BE2C (cell line): Measurements from ENCODE around the gene FAM90A26. TPM values are rescaled to one million over a fixed set of nuclear protein-coding genes. Genes with fewer than 3 reads are reported as not detected.
"Not testable (repeated sequence)": the region's sequence is repeated elsewhere in the genome, so short reads cannot be mapped to it uniquely, and the experiment has no call there.

ENCODE experiments used
- DNase-seq: peaks from one replicate; pipeline ENCODE4 v3.0.0-alpha.2; 2020
- H3K27me3 ChIP-seq: fragments of 250-450 bp; sonication (Bioruptor Pico); 2 replicates; pipeline ENCODE4 v1.5.1; 2020; ENCODE audit warnings: mild to moderate bottlenecking
- H3K36me3 ChIP-seq: fragments of 250-450 bp; sonication (Bioruptor Pico); 2 replicates; pipeline ENCODE4 v1.5.1; 2020; ENCODE audit warnings: mild to moderate bottlenecking
- H3K4me1 ChIP-seq: fragments of 250-450 bp; sonication (Bioruptor Pico); 2 replicates; pipeline ENCODE4 v1.5.1; 2020
- H3K4me3 ChIP-seq: 2 replicates; pipeline ENCODE4 v1.5.1; 2011; ENCODE audit warnings: low read depth, low read length
- H3K9me3 ChIP-seq: fragments of 250-450 bp; sonication (Bioruptor Pico); 2 replicates; pipeline ENCODE4 v1.5.1; 2020
- CTCF ChIP-seq: IDR thresholded peaks from 2 replicates; pipeline ENCODE4 v1.5.1; 2012; ENCODE audit warnings: mild to moderate bottlenecking, low read depth, low read length
- polyA plus RNA-seq: library from polyadenylated mRNA; unstranded; fragments of >200 nt; gene quantifications from one replicate; pipeline ENCODE4 v1.2.1, GENCODE V29; 2012; ENCODE audit warnings: low read depth, missing spikeins; ENCODE audit not compliant: insufficient read length, insufficient read depth

The FAM90A26 gene
- polyA plus RNA-seq: 0.32 TPM

GRCh38 chr4:9169791-9170459 lies at the start of gene FAM90A26:
Gene FAM90A26 (plus strand): TSS chr4:9170409. CDS start chr4:9173173, 2,764 bp downstream.
- H3K36me3 ChIP-seq, H3K4me3 ChIP-seq, DNase-seq, H3K27me3 ChIP-seq, H3K4me1 ChIP-seq, H3K9me3 ChIP-seq: not testable (repeated sequence)

- not testable (repeated sequence) for H3K4me1 ChIP-seq, H3K9me3 ChIP-seq, H3K36me3 ChIP-seq, DNase-seq, H3K4me3 ChIP-seq, H3K27me3 ChIP-seq
Measured at GRCh38 chr4:9122711-9123110, 47.5 kb upstream of the FAM90A26 start.

- not testable (repeated sequence) for H3K36me3 ChIP-seq, H3K9me3 ChIP-seq, H3K4me3 ChIP-seq, H3K4me1 ChIP-seq, H3K27me3 ChIP-seq
- peak; percentile 55 for TF ChIP-seq CTCF
- peak; percentile 32 for DNase-seq
Measured at GRCh38 chr4:9123572-9124007, 46.6 kb upstream of the FAM90A26 start.

GRCh38 chr4:9125601-9126161 lies 44.5 kb upstream of the FAM90A26 start:
- not testable (repeated sequence) for H3K27me3 ChIP-seq

GRCh38 chr4:9131420-9131819 lies 38.8 kb upstream of the FAM90A26 start:
- not testable (repeated sequence) for H3K4me1 ChIP-seq, DNase-seq, H3K4me3 ChIP-seq, H3K36me3 ChIP-seq, H3K9me3 ChIP-seq, H3K27me3 ChIP-seq

More at GRCh38 chr4:9125601-9126161, 44.5 kb upstream of the FAM90A26 start:
- not testable (repeated sequence) for H3K4me1 ChIP-seq, H3K4me3 ChIP-seq, H3K36me3 ChIP-seq, H3K9me3 ChIP-seq, DNase-seq

- H3K36me3 ChIP-seq, H3K27me3 ChIP-seq, H3K4me1 ChIP-seq, H3K9me3 ChIP-seq, H3K4me3 ChIP-seq, DNase-seq: not testable (repeated sequence)
Measured at GRCh38 chr4:9132849-9133248, 37.4 kb upstream of the FAM90A26 start.

GRCh38 chr4:9134011-9134410 lies 36.2 kb upstream of the FAM90A26 start:
- not testable (repeated sequence) for H3K27me3 ChIP-seq, H3K9me3 ChIP-seq, DNase-seq, H3K4me3 ChIP-seq, H3K36me3 ChIP-seq, H3K4me1 ChIP-seq

- not testable (repeated sequence) for H3K27me3 ChIP-seq, H3K36me3 ChIP-seq, H3K9me3 ChIP-seq, H3K4me1 ChIP-seq, H3K4me3 ChIP-seq
- peak; percentile 60 for DNase-seq
Measured at GRCh38 chr4:9134556-9134955, 35.7 kb upstream of the FAM90A26 start.

GRCh38 chr4:9141050-9141449 lies 29.2 kb upstream of the FAM90A26 start:
- H3K4me3 ChIP-seq, H3K9me3 ChIP-seq, H3K27me3 ChIP-seq, H3K4me1 ChIP-seq, H3K36me3 ChIP-seq, DNase-seq: not testable (repeated sequence)

- H3K4me1 ChIP-seq, H3K27me3 ChIP-seq, H3K9me3 ChIP-seq, DNase-seq, H3K36me3 ChIP-seq, H3K4me3 ChIP-seq: not testable (repeated sequence)
Measured at GRCh38 chr4:9142786-9143185, 27.4 kb upstream of the FAM90A26 start.

GRCh38 chr4:9143421-9144080 lies 26.7 kb upstream of the FAM90A26 start:
- no peak for DNase-seq
- TF ChIP-seq CTCF: no peak
- Histone ChIP-seq H3K4me3 (no peak overlapping the region), H3K9me3 (no peaks in the 10 kb centered on the region), H3K4me1 (no peaks in the 10 kb centered on the region), H3K27me3 (no peaks in the 10 kb centered on the region), H3K36me3 (no peaks in the 10 kb centered on the region)
